ENCODE data around the gene TAF5L.

DNA sequence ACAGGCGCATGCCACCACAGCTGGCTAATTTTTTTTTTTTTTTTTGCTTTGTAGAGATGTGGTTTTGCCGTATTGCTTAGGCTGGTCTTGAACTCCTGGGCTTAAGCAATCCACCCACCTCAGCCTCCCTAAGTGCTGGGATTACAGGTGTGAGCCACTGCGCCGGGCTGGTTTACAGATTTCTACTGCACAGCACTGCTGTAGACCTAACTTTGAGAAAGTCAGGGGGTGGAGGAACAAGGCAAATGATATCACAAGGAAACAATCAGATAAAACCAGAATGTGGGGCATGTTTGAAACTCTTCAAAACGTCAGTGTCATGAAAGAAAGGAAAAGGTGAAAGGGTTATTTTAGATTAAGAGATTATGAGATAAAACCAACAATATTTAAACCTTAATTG lies 45.4 kb upstream of the TAF5L start:
- TF ChIP-seq CTCF (IDR thresholded peaks at IDR 0.05) (no peak), POLR2A (IDR thresholded peaks at IDR 0.05) (no peak)
